Loucy (cell line): Measurements from ENCODE around the gene TMEM131.
"Not testable (repeated sequence)": the region's sequence is repeated elsewhere in the genome, so short reads cannot be mapped to it uniquely, and the experiment has no call there.

Experiments used
- H2AFZ ChIP-seq: fragments of 200-600 bp; sonication (generic); 2 replicates; pipeline ENCODE4 v1.6.0; 2016; ENCODE audit warnings: antibody characterized with exemption, mild to moderate bottlenecking, low read length, moderate library complexity
- H3F3A ChIP-seq: fragments of 200-600 bp; 2 replicates; pipeline ENCODE4 v1.6.0; 2016; ENCODE audit warnings: antibody characterized with exemption, low read depth, mild to moderate bottlenecking
- H3K27me3 ChIP-seq: fragments of 200-600 bp; sonication (generic); 2 replicates; pipeline ENCODE4 v1.6.1; 2014; ENCODE audit warnings: low read length, mild to moderate bottlenecking; ENCODE audit not compliant: insufficient read depth, poor library complexity, severe bottlenecking
- H3K36me3 ChIP-seq: fragments of 200-600 bp; sonication (generic); 2 replicates; pipeline ENCODE4 v1.6.1; 2016; ENCODE audit warnings: low read length; ENCODE audit not compliant: insufficient read depth
- H3K4me1 ChIP-seq: fragments of 200-600 bp; sonication (generic); 2 replicates; pipeline ENCODE4 v1.5.1; 2014; ENCODE audit warnings: low read length, mild to moderate bottlenecking; ENCODE audit not compliant: insufficient read depth, poor library complexity, severe bottlenecking
- H3K4me2 ChIP-seq: fragments of 200-600 bp; sonication (generic); 2 replicates; pipeline ENCODE4 v1.6.0; 2014; ENCODE audit warnings: antibody characterized with exemption, low read length, low read depth, mild to moderate bottlenecking; ENCODE audit not compliant: poor library complexity, severe bottlenecking
- H3K4me3 ChIP-seq: fragments of 200-600 bp; sonication (generic); 2 replicates; pipeline ENCODE4 v1.5.1; 2014; ENCODE audit warnings: low read length, mild to moderate bottlenecking, mixed read lengths; ENCODE audit not compliant: poor library complexity, severe bottlenecking
- H3K79me2 ChIP-seq: fragments of 200-600 bp; sonication (generic); 2 replicates; pipeline ENCODE4 v1.6.1; 2014; ENCODE audit warnings: low read length; ENCODE audit not compliant: insufficient read depth
- H3K9ac ChIP-seq: fragments of 200-600 bp; sonication (generic); 2 replicates; pipeline ENCODE4 v1.6.0; 2014; ENCODE audit warnings: mild to moderate bottlenecking, low read depth, low read length, moderate library complexity; ENCODE audit not compliant: poor library complexity, severe bottlenecking
- H3K9me2 ChIP-seq: fragments of 200-600 bp; sonication (generic); replicated peaks from 2 replicates; pipeline ENCODE4 v1.6.1; 2016; ENCODE audit warnings: low read depth, low read length, mixed read lengths
- H3K9me3 ChIP-seq: fragments of 200-600 bp; sonication (generic); 2 replicates; pipeline ENCODE4 v1.6.1; 2014; ENCODE audit warnings: mild to moderate bottlenecking, antibody characterized with exemption, low read length, low read depth; ENCODE audit not compliant: insufficient read depth
- H4K20me1 ChIP-seq: fragments of 200-600 bp; sonication (generic); 2 replicates; pipeline ENCODE4 v1.6.0; 2014; ENCODE audit warnings: antibody characterized with exemption, low read length, mild to moderate bottlenecking; ENCODE audit not compliant: insufficient read depth, poor library complexity, severe bottlenecking
- CTCF ChIP-seq: fragments of 200-600 bp; sonication (generic); conservative IDR thresholded peaks from 2 replicates; pipeline ENCODE4 v1.5.1; 2014; ENCODE audit warnings: mild to moderate bottlenecking, antibody characterized with exemption, low read length
- EZH2phosphoT487 ChIP-seq: fragments of 200-600 bp; IDR thresholded peaks from 2 replicates; pipeline ENCODE4 v1.6.1; 2018; ENCODE audit warnings: antibody characterized with exemption, mild to moderate bottlenecking, moderate library complexity, borderline replicate concordance

The TMEM131 gene

DNA sequence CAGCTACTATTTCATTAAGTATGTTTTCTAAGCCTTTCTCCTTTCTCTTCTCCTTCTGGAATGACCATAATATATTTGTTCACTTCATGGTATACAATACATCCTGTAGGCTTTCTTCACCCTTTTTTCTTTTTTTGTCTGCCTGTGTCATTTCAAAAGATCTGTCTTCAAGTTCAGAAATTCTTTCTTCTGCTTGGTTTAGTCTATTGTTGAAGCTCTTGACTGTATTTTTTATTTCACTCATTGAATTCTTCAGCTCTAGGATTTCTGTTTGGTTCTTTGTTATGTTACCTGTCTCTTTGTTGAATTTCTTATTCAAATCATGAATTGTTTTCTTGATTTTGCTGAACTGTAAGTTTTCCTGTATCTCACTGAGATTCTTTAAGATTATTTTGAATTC, 109.9 kb downstream of the TMEM131 start:
- Histone ChIP-seq H3K9ac (no peak overlapping the region), H3K27me3 (no peaks in the 10 kb centered on the region), H3K4me3 (no peak overlapping the region), H2AFZ (no peak overlapping the region), H3K79me2 (no peaks in the 10 kb centered on the region), H3K9me2 (no peaks in the 10 kb centered on the region), H3K36me3 (peaks cover 27% of the 10 kb centered on the region), H4K20me1 (no peaks in the 10 kb centered on the region), H3K9me3 (peaks cover 16% of the 10 kb centered on the region), H3F3A (no peaks in the 10 kb centered on the region), H3K4me1 (no peaks in the 10 kb centered on the region), H3K4me2 (no peak overlapping the region)
- TF ChIP-seq CTCF (no peak), EZH2phosphoT487 (no peak)

DNA sequence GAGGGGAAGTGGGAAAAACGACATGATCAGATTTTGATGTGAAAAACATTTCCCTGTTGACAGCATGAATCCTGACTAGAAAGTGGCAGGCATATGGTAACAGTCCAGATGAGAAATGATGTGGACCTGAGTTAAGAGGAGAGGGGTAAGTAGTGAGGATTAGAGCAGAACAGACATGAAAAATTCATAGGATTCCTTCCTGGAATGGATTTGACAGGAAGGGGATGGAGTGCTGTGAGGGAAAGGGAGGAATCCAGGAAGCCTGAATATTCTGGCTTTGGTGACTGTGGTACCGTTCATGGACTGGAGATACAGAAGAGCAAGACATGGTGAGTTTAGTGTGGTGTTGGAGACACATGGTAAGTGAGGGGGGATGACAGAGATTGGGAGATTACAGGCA, 115.4 kb downstream of the TMEM131 start:
- Histone ChIP-seq H3K4me3 (no peak overlapping the region), H3K36me3 (peaks cover under 1% of the 10 kb centered on the region; the same call in 1 of the 2 replicates), H3K4me1 (no peaks in the 10 kb centered on the region), H2AFZ (no peak overlapping the region), H3F3A (no peaks in the 10 kb centered on the region), H3K9me3 (0 out of 2 replicates have a peak, but pooled peaks cover under 1% of the 10 kb centered on the region), H3K4me2 (no peak overlapping the region), H3K79me2 (no peaks in the 10 kb centered on the region), H3K9ac (no peak overlapping the region), H3K27me3 (no peaks in the 10 kb centered on the region), H3K9me2 (no peaks in the 10 kb centered on the region), H4K20me1 (no peaks in the 10 kb centered on the region)
- no peak for TF ChIP-seq CTCF
- TF ChIP-seq EZH2phosphoT487 = no peak

DNA sequence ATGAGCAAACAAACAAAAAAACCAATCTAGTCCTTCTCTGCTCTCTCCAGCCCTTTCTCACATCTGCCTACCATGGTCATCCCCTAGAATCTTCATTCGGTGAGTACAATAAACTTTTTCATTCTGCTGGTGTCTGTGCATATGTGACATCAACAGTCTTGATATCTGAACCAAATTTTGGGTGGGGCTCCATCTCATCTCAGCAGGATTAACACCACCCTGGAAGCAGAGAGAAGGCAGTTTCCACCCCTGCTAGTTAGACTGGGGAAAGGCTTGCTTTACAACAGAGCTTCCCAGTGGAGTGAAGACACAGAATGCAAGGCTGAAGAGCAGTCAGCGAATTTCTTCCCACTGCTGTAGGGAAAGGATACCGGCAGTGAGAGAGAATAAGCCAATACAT, 116.9 kb downstream of the TMEM131 start:
- H3K4me2 ChIP-seq = no peak overlapping the region
- no peaks in the 10 kb centered on the region for H3K79me2 ChIP-seq
- H4K20me1 ChIP-seq = no peaks in the 10 kb centered on the region
- H3K9me3 ChIP-seq = no peaks in the 10 kb centered on the region
- no peaks in the 10 kb centered on the region for H3K9me2 ChIP-seq
- H3K9ac ChIP-seq = no peak overlapping the region
- H3K27me3 ChIP-seq = no peaks in the 10 kb centered on the region
- no peaks in the 10 kb centered on the region; the same call in 1 of the 2 replicates for H3K36me3 ChIP-seq
- no peak for TF ChIP-seq EZH2phosphoT487
- no peak for TF ChIP-seq CTCF
- no peaks in the 10 kb centered on the region for H3F3A ChIP-seq
- no peak overlapping the region for H2AFZ ChIP-seq
- H3K4me1 ChIP-seq = no peaks in the 10 kb centered on the region
- H3K4me3 ChIP-seq = no peak overlapping the region

- not testable (repeated sequence) for H3K9me3 ChIP-seq, H3K36me3 ChIP-seq, H3K9me2 ChIP-seq, H3K4me1 ChIP-seq, H4K20me1 ChIP-seq, H3K27me3 ChIP-seq, H3F3A ChIP-seq, H3K9ac ChIP-seq, H2AFZ ChIP-seq, H3K79me2 ChIP-seq, H3K4me3 ChIP-seq, H3K4me2 ChIP-seq
Measured at GRCh38 chr2:97878317-97878716, 117.4 kb downstream of the TMEM131 start.
